Umbilical cord (tissue), 2 donors: ENCODE measurements around the gene QRICH2. TPM values are rescaled to one million over a fixed set of nuclear protein-coding genes. Genes with fewer than 3 reads are reported as not detected.
"Not testable (repeated sequence)": the region's sequence is repeated elsewhere in the genome, so short reads cannot be mapped to it uniquely, and the experiment has no call there.

Source experiments
- DNase-seq: peaks from one replicate; pipeline ENCODE4 v3.0.0-alpha.2; 2015; ENCODE audit warnings: low spot score
- total RNA-seq: library from RNA; depleted of rRNA; stranded (reverse); fragments of >200 nt; gene quantifications from one replicate; pipeline ENCODE4 v1.2.3, GENCODE V29; 2014; ENCODE audit warnings: low replicate concordance; ENCODE audit not compliant: insufficient read depth

Gene QRICH2
- total RNA-seq, 1 donor from 2014 or later = 0.48 TPM

DNA sequence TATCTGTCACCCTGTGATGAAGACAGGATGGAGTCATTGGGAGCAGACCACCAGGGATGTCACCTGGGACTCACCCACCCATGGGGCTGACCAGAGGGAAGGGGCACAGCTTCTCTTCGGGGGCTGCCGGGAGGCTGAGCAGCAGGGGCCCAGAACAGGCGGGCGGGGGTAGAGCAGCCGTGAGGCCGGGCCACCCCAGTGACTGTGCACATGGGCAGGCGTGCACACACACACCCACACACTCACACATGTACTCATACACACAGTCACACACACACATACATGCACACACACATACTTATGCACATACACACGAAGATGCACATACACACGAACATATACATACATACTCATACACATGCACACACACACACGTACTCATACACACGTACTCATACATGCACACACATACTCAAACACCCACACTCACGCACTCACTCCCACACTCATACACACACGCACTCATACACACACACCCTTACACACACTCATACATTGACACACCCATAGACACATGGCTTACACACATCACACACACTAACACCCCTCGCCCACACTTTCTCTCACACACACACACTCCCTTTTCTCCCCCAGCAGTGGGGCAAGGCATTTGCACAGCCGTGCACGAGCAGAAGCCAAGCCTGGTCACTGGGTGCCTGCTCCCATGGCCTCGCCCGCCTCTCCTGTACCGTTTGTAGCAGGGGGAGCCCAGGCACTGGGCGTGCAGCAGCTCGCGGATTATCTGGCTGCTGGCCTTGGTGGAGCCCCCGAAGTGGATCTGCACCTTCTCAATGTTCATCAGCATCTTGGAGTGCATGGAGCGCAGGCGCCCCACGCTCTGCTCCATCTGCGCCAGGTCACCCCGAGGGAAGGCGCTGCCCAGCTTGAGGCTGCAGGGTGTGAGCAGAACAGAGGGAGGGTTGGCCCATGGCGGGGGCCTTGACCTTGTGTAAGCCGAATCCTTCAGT lies 30.5 kb downstream of the QRICH2 start:
- DNase-seq = no peak

DNA sequence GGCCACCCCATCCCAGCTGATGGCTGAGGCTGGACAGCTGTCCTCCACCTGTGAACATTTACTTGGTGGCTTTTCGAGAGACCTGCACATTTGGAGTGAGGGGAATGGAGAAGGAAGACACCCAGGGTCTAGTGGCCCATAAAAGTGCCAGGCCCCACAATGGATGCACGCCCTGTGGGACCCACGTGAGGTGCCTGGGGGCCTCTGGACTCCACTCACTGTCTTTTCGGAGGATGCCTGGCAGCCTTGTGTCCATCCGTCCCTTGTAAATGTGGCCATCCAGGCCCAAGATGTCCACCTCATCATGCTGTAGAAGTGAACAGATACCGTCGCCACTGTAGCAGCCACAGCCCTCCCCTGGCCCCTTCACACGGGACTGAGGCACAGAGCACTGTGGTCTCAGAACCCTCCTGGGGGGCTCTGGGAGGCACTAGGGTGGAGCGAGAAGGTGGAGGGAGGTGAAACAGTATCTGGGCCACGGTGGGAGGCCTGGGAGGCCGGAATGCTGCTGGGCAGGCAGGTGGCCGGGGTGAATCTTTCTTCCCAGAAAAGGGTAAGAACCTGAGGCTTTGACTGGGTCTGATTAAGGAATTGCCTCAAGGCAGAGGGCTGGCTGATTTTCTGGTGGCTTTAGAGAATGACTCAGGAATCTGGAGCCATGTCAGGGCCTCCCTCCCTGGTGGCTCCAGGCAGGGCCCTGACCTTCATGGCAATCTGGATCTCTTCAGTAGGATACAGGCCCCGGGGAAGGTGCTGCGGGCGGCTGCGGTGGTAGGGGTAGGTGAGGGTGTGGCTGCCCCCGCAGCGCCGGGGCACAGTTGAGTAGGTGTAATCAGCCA lies 31.4 kb downstream of the QRICH2 start:
- DNase-seq = no peak

DNA sequence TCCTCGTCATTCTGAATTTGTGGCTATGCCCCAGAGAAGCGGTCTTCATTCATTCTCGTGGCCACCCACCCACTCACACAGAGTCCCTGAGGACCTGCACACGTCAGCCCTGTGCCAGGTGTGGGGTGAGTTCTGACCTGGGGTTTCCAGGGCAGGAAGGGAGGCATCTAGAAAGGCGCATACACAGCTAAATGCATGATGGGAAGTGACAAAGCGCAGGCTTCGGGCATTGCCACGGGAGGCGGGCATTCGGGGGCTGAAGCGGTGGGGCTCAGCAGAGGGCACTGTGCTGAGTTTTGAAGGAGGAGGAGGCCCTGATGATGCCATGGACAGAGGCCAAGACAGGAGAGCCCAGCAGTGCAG lies 32.0 kb downstream of the QRICH2 start:
- DNase-seq = no peak

DNA sequence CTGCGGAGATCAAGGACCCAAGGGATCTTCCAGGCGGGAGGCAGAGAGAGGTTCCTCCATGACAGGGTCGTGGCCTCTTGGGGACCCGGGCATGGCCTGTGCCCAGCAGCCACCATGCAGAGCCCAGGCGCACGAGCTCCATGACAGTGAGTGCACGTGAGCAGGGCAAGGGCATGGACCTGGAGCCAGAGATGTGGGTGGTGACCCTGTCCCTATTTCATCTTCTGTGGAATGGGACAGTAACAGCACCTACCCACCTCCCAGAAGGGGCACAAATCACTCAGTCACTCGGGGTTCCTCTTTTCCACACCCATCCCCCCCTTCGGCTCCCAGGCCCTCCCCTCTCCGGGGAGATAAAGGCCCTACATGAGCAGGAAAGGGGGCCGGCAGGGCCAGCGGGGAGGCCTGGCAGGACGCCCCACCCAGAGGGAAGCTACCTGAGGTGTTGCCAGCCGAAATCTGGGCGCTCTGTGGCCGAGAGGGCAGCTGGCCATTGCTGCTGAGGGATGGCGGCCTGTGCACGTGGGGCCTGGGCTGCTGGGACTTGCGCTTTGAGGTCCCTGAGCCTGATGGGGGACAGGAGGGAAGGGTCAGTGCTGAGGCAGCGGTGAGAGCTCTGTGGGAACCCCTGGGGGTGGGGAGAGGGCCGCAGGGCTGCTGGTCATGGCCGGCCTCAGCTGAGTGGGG lies 32.6 kb downstream of the QRICH2 start:
- DNase-seq = no peak

DNA sequence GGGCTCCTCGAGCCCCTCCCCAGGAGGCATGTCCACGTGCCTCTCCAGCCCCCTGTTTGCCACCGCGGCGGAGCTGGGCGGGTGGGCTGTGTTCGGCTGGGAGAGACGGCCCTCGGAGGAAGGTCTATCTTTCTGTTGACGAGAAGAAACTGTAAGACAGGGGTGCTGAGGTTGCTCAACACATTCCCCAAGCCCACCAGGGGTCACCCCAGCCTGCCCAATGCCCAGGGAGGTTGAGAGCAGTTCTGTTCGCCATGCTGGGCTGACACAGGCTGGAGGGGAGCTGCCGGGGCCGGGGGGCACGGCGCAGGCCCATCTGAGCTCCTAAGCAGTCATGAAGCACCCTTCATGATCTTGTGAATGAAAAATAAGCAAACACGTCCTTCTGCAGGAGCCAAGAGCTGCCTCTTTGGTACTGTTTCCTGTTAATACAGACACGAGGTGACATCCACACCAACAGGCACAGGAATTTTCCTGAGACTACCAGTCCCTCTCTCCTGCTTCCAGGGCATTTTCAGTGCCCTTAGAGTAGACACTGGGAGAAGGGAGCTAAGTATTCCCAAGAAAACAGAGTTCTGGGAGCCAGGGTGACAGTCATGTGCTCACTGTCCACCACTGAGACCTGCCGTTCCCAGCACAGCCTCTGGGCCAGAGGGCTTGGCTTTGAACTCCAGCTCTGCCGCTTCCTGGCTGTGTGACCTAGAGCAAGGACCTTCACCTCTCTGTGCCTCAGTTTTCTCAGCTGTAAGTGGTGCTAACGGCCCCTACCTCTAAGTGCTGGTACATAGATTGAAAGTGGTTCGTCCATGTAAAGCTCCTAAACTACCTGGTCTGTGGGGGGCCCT lies 33.7 kb downstream of the QRICH2 start:
- DNase-seq = no peak

DNA sequence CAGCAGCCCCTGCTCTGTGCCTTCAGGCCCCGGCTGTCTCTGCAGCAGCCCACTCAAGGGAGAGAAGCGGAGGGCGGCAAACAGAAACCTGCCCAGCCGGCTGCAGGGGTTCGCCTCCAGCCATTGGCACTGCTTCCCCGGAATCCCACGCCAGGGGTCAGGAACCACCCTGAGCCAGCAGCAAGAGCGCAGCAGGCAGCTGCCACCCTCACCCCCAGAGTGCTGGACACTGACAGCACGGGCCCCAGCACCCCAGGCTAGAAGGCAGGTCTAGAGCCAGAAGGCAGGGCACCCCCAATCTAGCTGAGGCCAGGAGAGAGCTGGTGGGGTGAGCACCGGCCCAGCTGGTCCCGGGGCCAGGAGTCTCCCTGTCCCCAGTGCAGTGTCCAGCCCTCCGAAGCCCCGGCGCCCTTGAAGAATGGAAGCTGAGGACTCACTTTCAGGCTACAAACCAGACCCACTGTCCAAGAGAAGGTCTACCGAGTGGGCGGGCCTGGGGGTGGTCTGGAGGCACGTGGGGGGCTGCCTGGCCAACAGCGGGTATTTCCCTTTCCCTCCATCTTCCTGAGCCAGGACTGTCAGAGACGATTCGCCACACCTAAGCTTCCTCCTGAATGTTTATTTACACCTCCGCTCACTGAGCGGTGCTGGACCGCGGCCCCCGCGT lies 34.5 kb downstream of the QRICH2 start:
- DNase-seq = no peak

DNA sequence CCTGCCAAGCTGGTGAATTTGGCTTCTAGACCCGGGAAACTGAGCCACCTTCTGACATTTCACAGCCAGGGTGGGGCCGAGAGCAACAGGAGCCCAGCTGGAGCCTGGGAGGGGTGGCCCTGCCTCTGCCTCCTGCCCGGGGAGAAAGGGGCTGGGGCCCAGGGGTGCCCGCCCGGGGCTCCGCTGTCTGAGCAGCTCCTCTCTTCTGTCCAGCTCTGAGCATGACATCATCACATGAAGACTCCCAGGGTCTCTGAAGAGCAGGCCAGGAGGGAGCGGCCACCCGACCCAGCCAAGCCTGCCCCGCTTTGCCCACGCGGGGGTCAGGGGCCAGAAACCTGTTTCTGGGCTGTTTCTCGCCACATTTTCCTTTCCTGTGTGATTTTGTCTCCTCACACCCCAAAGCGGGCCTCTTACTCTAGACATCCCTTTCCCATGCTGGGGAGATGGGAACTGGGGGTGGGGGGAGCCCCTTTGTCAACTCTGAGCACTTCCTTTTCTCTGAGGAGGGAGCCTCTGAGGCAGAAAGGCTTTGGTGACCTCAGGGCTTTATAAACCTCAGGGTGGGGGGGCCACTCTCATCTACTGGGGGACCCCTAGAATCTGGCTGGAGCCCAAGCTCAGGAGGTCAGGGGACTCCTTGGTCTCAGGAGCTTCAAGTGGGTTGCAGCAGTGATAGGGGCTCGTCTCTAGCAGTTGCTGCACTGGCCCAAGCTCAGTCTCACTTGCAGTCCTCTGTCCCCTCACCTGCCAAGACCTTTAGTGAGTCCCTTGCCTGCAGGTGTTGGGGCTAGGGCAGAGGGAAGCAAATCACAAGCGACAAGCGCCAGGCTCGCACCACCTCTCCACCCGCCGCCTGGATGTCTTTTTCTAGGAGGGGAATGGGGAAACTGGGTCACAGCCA lies 35.3 kb downstream of the QRICH2 start:
- DNase-seq = no peak

DNA sequence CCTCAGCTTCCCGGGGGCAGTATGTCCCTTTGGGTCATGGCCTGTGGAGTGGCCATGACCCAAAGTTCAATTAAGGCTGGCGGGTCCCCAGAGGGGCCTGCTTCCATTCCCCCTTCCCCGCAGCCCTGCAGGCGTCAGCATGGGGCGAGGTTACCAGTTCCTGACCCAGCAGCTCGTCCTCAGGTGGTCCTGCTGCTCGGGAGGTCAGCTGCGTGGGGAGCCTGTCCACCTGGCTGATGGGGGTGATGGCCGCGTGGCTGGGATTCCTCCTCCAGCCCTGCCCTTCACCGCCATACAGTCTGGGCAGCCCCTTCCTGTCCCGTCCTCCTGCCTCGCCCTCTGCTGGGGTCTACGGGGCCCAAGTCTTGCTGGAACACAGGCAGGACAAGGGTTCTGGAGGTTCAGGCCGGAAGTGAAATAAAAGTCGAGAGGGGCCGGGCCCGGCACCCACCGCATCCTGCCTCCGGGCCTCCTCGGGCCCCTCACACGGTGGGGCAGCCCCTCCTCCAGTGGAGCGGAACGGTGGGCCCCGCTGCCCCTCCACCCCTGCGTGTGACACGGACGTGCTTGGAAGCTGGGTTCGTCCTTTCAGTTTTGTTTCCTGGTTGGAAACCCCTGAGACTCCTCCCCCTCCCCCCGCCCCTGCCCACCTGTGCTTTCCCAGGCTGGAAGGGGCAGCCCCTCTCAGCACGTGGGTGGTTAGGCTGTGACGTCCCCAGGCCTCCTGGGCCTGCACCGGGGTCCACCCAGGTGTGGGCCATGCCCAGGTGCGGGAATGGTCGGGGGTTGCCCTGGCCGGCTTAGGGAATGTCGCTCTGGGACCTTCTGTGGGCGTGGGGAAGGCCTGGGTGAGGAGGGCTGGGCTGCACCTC lies 36.2 kb downstream of the QRICH2 start:
- peak; percentile 31 for DNase-seq

DNA sequence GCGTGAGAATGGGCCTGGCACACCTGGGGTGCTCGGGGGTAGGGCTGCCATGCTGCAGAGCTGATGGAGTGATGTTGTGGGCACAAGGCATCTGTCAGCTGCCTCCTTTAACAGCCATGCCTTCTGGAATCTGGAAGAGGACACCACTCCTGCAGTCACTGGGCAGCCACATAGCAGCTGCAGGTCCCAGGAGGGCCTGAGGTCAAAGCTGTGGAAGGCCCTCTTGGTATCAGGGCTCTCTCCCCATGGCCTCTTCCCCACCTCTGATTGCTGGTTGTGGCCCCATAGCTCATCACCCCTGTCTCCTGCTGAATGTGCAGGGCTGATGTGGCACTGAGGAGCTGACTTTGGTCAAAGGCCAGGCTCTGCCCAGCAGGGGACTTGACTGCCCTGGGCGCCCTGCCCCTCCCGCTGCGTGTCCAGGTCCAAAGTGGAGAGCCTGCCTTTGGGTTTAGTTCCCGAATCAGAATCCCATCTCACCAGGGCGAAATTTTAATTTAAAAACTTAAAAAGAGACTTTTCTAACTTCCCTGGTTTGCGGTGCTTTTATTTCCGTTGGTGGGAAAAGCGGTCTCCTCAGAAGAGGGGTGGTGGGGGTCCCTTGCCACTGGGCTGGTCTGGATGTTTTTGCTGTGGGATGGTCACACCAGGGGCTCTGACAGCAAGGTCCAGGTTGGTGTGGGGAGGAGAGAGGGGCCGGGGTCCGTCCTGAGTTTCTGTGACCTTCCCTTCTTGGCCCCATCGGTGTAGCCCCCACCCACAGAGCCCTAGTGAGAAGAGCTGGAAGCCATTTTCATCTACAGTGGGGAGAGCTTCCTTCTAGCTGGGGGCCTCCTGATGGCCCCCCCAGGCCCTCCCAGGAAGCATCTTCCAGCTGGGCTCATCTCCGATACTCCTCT lies 37.1 kb downstream of the QRICH2 start:
- DNase-seq = no peak

DNA sequence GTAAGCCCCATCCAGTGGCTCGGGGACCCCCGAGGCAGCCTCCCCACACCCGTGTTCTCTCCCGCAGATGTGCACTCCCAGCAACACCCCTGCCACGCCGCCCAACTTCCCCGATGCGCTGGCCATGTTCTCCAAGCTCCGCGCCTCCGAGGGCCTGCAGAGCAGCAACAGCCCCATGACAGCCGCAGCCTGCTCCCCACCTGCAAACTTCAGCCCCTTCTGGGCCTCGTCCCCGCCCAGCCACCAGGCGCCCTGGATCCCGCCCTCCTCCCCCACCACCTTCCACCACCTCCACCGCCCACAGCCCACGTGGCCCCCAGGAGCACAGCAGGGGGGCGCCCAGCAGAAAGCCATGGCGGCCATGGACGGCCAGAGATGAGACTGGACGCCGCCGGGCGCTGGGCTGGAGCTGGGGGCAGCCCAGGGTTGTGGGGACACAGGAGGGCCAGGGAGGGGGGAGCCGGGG lies 37.9 kb downstream of the QRICH2 start:
- DNase-seq = no peak

DNA sequence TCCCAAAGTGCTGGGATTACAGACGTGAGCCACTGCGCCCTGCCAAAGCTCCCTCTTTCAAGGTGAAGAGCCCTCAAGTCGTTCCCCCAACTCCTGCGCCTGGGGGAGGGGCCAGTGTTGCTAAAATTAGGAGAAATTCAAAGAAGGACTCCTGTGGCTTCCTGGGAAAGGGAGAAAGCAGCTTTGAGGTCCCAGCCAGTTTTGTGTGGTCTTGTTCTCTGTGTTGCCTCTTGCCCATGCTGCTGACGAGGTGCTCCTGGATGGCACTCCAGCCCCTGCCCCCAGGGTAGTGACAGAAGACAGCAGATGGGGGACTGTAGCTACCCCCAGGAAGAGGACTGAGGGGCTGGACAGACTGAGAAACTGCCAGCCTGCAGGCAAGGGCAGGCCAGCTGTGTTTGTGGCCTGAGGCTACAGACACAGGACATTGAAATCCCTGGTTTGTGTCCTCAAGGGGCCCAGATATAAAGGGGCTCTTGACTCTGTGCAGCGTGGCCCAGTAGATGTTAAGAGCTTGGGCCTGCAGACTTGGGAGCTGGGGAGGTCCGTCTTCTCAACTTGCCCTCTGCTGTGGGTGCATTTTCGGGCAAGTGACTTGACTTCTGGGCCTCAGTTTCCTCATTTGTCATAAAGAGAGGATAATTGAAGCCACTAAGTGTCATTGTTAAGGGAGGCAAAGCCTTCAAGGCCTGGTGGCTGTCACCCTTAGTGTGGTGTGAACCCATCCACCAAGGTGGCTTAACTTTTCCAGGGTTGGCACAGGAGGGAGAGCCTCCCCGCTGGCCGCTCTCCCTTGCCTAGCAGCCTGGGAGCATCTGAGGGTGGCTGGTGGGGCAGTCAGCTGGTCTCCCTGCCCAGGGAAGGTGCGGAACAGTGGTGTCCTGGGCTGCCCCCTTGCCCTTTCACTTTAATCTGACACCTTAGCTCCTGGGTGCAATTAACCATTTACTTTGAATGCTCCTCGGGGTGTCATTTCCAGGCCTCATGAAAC lies 38.8 kb downstream of the QRICH2 start:
- DNase-seq = no peak

DNA sequence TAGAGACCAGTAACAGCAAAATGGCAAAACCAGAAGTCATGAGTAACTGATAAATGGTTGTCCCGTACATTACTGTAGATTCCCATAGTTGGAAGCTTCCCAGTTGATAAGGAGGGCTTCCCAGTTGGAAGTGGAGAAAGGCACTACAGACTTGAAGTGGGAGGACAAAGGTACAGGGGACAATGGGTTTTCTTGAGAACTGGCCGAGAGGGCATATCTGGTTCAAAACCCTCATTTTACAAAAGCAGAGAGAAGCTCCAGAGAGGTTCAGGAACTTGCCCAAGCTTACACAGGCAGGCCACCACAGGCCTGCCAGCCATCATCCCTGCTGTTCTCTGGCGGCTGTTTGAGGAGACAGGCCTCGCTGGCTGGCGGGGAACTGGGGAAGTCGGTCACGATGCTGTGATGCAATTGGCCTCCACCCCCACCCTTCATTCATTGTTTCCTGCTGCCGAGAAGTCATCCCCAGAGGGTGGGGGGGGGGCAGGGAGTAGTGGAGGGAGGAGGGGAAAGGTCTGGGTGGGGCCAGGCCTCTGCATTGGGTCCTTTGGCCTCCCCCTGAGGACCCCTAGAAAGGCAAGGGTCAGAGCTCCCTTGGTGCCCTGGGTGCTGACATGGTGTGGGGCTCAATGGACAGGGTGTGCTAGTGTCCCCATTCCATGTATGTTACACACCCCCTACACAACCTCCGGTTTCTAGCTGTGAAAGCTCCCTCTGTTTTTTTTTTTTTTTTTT lies 39.9 kb downstream of the QRICH2 start:
- DNase-seq = no peak

DNA sequence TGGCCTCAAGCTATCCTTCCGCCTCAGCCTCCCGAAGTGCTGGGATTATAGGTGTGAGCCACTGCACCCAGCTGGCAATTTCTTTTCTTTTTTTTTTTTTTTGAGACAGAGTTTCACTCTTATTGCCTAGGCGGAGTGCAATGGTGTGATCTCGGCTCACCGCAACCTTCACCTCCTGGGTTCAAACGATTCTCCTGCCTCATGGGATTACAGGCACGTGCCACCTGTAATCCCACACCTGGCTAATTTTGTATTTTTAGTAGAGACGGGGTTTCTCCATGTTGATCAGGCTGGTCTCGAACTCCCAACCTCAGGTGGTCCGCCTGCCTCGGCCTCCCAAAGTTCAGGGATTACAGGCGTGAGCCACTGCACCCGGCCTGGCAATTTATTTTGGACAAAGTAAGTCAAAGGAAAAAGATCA lies 40.5 kb downstream of the QRICH2 start:
- not testable (repeated sequence) for DNase-seq

DNA sequence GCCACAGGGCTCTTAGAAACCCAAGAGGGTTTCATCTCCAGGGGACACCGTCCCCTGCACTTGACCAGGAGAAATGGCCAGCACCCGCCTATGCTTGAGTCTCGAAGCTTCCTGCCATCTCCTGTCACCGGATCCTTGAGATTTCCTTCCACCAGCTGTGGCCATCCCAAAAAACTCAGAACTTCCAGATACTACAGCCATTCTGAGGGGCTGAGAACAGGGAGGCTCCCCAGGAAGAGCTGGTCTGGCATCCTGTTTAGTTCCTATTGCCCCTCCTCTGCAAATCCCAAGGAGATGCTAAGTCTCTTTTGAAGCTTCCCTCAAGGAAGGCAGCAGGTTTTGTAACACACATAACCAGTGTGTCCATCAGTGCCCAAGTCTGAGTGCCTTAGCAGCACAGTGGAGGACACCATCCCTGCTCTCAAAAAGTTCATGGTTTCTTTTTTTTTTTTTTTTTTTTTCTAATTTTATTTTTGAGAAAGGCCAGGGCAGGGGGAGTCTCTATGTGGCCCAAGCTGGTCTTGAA lies 41.0 kb downstream of the QRICH2 start:
- no peak for DNase-seq
